Measurements from ENCODE around the gene PACRG.

DNA sequence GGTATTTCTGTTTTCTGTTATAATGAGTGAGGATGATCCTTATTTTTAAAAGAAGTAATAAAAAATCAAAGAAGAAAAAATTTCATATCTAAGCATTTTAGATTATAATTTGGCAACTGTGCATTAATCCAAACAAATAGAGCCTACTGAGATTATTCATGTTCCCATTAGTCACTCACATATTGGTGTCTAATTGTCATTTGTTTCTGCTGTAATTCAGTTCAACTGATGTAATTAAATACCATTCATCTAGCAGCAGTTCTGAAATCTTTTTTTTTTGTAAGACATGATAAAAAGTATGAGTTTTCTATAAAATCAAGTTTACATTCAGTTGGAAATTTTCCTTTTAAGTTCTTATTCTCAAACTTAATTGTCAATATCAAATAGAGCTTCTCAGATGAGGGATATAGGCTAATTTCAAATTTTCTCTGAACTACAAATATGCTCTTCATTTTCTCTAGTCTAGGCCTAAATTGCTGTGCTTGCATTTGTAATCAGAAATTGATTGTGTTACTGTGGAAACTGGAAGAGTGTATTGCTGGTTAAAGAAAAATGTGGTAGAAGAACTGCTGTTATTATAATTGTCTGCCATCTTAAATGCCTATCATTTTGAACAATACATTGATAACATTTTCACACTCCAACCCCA is 23.6 kb downstream of the PACRG start:
- TF ChIP-seq, protein P1, sequence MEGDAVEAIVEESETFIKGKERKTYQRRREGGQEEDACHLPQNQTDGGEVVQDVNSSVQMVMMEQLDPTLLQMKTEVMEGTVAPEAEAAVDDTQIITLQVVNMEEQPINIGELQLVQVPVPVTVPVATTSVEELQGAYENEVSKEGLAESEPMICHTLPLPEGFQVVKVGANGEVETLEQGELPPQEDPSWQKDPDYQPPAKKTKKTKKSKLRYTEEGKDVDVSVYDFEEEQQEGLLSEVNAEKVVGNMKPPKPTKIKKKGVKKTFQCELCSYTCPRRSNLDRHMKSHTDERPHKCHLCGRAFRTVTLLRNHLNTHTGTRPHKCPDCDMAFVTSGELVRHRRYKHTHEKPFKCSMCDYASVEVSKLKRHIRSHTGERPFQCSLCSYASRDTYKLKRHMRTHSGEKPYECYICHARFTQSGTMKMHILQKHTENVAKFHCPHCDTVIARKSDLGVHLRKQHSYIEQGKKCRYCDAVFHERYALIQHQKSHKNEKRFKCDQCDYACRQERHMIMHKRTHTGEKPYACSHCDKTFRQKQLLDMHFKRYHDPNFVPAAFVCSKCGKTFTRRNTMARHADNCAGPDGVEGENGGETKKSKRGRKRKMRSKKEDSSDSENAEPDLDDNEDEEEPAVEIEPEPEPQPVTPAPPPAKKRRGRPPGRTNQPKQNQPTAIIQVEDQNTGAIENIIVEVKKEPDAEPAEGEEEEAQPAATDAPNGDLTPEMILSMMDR (IDR thresholded peaks at IDR 0.05): no peak
- no peak for TF ChIP-seq POLR2A (IDR thresholded peaks at IDR 0.05)
- no peak for TF ChIP-seq POLR2AphosphoS5 (IDR thresholded peaks at IDR 0.05)
